Non-pigmented ciliary epithelial cell (primary cell): ENCODE data around the gene TENM4.

ENCODE experiments used
- DNase-seq: peaks from one replicate; pipeline ENCODE4 v3.0.0-alpha.2; 2010; ENCODE audit warnings: low read depth

Gene TENM4

DNA sequence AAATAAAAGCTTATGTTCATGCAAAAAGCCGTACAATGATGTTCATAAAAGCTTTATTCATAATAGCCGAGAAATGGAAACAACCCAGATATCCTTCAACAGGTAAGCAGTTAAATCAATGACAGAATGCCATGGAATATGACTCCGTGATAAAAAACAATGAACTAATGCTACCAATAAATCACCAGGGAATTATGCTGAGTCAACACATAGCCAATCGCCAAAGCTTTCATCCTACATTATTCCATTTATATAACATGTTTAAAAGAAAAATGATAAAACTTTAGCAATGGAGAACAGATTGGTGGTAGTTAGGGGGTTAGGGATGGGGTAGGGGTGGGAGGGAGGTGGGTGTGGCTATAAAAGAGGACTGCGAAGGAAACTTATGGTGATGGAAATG is 356.4 kb downstream of the TENM4 start:
- no peak for DNase-seq

DNA sequence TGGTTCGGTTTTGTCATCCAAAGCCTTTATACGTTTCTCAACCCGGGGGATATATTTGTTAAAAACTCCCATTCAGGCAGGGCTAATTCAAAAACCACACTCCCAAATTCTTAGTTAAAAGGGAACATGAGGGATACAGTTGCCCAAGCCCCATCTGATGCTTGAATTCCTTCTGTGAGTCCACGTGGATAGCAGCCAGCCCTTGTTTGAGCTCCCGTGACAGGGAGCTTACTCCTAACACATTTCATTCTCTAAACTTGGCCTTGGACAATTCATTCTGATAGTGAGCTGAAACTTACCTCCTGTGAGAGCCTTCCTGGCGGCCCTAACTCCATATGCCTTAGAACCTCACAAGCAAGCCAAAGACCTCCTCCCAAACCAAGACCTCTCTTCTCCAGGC is 357.5 kb downstream of the TENM4 start:
- no peak for DNase-seq

DNA sequence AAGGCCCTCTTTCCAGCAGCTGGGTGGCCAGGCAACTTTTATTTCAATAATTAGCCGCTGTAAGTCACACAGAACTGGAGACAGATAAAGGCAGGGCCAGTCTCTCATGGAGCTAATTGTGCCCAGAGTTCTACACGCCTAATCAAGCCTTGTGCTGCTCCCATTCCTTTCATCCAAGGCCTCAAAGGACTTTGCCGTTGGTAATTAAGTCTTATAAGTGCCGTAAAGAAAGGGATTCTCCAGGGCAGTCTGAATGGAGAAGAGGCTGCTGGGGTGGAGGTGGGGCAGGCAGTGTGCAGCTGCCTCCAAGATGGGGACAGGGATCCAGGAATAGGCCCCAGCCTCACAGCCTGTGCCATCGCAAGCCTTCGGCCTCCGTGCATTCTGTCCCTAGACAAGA is 357.9 kb downstream of the TENM4 start:
- no peak for DNase-seq

DNA sequence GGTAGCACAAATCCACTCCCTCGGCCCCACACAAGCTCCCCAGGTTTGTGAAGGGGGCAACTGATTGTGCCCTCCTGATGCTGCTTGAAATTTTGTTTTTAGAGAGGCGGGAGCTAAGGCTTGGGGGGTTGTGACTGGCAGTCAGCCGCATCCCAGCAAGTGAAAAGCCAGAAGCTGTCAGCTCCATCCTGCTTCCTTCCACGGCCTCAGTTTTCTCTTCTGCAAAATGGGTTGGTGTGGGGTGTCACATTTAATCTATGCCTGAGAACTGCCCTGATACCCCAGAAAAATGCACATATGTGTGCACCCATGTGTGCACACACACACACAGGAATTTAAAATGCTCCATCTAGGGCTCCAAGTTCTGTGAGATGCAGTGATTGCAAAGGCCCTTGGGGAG is 358.6 kb downstream of the TENM4 start:
- DNase-seq = no peak

- peak; percentile 70 for DNase-seq
These were observed 359.3 kb downstream of the TENM4 start for GRCh38 chr11:79081471-79082031.

- DNase-seq = no peak
These were observed 360.3 kb downstream of the TENM4 start for GRCh38 chr11:79080551-79080950.

DNA sequence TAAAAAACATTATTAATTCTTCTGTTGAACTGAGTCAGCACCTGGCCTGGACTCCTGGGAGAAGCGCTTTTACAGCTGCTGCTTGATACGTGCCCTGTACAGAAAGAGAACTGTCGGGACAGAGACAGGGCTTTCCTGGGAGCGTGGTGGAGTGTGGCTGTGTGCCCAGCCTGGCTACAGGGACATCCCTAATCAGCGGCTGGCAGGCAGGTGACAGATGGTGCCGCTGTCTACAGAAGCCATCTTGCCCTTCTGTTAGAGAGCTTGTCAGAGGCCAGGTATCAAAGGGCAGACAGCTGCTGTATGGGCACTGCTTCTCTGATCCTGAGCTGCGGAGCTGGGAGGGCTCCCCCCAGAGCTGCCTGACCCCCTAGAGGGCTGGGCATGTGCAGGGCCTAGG is 361.8 kb downstream of the TENM4 start:
- no peak for DNase-seq

GRCh38 chr11:79078456-79078855 is 362.4 kb downstream of the TENM4 start:
- DNase-seq = no peak

- DNase-seq = no peak
These were observed 363.0 kb downstream of the TENM4 start for GRCh38 chr11:79077702-79078330.

GRCh38 chr11:79076526-79077115 is 364.2 kb downstream of the TENM4 start:
- DNase-seq = no peak

- DNase-seq = no peak
These were observed 366.3 kb downstream of the TENM4 start for GRCh38 chr11:79074547-79074946.

- no peak for DNase-seq
These were observed 369.6 kb downstream of the TENM4 start for GRCh38 chr11:79071190-79071589.

GRCh38 chr11:79070518-79070917 is 370.3 kb downstream of the TENM4 start:
- DNase-seq = no peak

- no peak for DNase-seq
These were observed 371.3 kb downstream of the TENM4 start for GRCh38 chr11:79069504-79069903.

- no peak for DNase-seq
These were observed 372.5 kb downstream of the TENM4 start for GRCh38 chr11:79068356-79068755.

GRCh38 chr11:79067352-79067679 is 373.5 kb downstream of the TENM4 start:
- DNase-seq = no peak

DNA sequence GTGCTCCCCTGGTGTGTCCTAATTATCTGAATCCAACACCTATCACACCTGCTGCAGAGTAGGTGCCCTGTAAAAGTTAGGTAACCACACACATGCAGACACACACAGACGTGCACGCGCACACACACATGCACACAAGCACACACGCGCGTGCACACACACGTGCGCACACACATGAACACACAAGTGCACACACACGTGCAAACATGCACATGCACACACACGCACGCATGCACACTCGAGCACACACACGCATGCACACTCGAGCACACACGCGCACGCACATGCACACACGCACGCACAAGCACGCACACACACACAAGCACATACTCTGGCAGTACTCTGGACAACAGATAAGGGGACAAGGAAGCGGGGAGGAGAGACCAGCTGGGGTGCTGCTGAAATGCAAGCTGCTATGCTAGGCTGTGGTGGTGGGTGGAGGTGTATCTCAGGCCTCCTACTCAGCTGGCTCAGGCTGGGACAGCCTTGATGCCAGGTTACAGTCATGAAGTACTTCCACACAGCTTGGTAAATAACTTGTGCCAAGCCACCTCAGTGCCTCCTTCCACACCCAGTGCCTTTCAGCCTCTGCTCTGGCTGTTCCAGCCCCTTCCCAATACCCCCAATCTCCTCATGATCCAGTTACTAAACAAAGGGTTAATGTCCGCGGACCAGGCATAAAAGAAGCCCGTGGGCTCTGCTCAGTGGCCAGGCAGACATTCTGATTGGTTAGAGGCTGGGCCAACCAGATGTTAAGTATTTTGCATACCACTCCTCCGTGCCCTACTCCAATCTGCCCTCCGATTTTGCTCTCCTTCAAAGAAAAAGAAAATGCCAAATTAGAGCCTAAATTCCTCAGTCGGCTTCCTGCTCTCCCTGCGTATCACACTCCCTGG is 374.1 kb downstream of the TENM4 start:
- DNase-seq = no peak

GRCh38 chr11:79062814-79063762 is 377.7 kb downstream of the TENM4 start:
- DNase-seq = no peak

DNA sequence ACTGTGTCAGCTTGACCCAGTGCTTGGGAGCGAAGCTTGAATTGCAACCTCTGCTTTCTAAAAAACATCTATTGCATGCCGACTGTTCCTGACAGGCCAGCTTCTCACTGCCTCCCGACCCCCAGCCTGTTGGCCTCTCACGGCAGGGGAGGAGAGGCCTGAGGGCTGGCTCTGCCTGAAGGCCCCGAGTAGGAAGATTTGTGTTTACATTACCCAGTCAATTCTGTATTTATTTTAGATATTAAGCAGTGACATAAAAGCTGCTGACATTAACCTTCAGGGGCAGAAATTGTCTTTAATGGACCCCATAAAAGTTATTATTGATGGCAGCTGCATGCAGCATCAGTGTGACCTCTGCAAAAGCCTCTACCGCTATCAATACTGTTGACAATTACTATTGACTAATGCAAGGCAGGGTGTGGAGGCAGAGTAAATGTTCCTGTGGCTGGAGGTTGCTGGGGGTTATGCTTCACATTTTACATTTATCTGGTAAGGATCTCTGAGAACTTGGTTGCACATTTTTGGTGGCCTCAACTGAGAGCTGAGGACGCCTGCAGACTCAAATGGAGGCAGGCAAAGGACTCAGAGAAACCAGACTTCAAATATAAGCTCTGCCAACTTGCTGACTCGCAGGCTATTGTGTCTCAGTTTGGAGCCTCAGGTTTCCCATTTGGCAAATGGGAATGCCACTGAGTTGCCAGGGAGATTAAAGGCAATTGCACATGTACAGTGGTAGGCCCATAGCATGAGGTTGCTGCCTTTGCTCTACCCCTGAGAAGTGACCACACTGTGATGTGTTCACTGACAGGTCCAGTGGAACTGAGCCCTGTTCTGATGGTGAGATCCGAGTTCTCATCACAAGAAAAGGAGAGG is 380.5 kb downstream of the TENM4 start:
- DNase-seq = no peak

DNA sequence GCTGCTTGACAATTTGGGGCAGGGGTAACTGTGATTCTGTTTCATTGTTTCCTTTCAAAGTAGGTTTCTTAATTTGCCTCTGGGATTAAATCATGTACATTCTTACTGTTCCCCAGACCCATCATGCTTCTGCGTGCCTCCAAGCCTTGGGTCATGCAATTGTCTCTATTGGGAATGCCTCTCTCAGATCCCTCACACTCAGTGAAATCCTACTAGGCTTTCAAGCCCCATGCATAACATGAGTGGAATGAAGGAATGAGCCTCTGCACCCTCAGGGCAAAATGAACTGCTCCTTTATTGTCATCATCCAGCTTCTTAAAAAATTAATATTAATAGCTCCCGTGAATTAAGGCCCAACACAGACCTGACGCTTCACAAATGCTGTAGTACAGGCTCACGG is 381.7 kb downstream of the TENM4 start:
- no peak for DNase-seq
